A549 treated with ZK216348 at 1 μM for 4 hours (cell line): Measurements from ENCODE around the gene TAF9. TPM values are rescaled to one million over a fixed set of nuclear protein-coding genes. Genes with fewer than 3 reads are reported as not detected.

Source experiments
- total RNA-seq: library from RNA; stranded (reverse); fragments of 200-300 nt; extraction: Qiagen RNA extraction; gene quantifications from 5 replicates; pipeline ENCODE4 v1.2.3, GENCODE V29; 2022; ENCODE audit warnings: low read depth

The TAF9 gene, protein sequence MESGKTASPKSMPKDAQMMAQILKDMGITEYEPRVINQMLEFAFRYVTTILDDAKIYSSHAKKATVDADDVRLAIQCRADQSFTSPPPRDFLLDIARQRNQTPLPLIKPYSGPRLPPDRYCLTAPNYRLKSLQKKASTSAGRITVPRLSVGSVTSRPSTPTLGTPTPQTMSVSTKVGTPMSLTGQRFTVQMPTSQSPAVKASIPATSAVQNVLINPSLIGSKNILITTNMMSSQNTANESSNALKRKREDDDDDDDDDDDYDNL
- 114 to 157 TPM (median 123 TPM) in 5 replicates for total RNA-seq

GRCh38 chr5:69369340-69370121 lies at the start of gene TAF9, which contains the start of the genes AK6 and RAD17:
TAF9 (minus strand) TSS chr5:69369520; CDS start chr5:69365737, 3,783 bp downstream.
AK6 (minus strand) TSS chr5:69369520; CDS start chr5:69369490, 30 bp downstream.
RAD17 (plus strand) TSS chr5:69369818; CDS start chr5:69372209, 2,391 bp downstream.

GRCh38 chr5:69414885-69415583 lies 45.7 kb upstream of the TAF9 start, which contains the start of gene MARVELD2:
MARVELD2 (plus strand) TSS chr5:69415116; CDS start chr5:69419386, 4,270 bp downstream.

Other genes starting within 250 kb of the TAF9 start
- gene CCNB1, start 202.4 kb downstream of the TAF9 start, total RNA-seq: 243 to 306 TPM (median 273 TPM) in 5 replicates
- gene CENPH, start 179.9 kb downstream of the TAF9 start, total RNA-seq: 17.6 to 30.4 TPM (median 27.4 TPM) in 5 replicates
- 54.7 to 79.7 TPM (median 62.0 TPM) in 5 replicates for gene CDK7, start 134.6 kb downstream of the TAF9 start, total RNA-seq
- gene CCDC125, start 36.7 kb downstream of the TAF9 start, total RNA-seq: 2.8 to 4.3 TPM (median 3.9 TPM) in 5 replicates
- gene AK6, start within 50 bp of the TAF9 start, total RNA-seq: 47.1 to 54.6 TPM (median 51.5 TPM) in 5 replicates
- 14.4 to 19.5 TPM (median 16.1 TPM) in 5 replicates for gene RAD17, start 298 bp upstream of the TAF9 start, total RNA-seq
- 2.0 to 3.2 TPM (median 2.8 TPM) in 5 replicates for gene MARVELD2, start 45.6 kb upstream of the TAF9 start, total RNA-seq
- 9.6 to 15.3 TPM (median 10.1 TPM) in 5 replicates for gene OCLN, start 123.3 kb upstream of the TAF9 start, total RNA-seq
- 28.1 to 43.6 TPM (median 33.3 TPM) in 5 replicates for gene GTF2H2C, start 190.7 kb upstream of the TAF9 start, total RNA-seq